Renal cortex interstitium (tissue), 15 donors: ENCODE results near the gene LRATD1. TPM values are rescaled to one million over a fixed set of nuclear protein-coding genes. Genes with fewer than 3 reads are reported as not detected.

ENCODE experiments used
- DNase-seq, 11 donors: peaks; one replicate each; pipeline ENCODE4 v3.0.0-alpha.2; 2013; ENCODE audit warnings: low read depth in 9 of 11, low spot score in 4 of 11; ENCODE audit errors: extremely low read depth in 1 of 11
- long read RNA-seq, 16 experiments: transcript quantifications; one replicate each; lab custom pipeline, GENCODE V29; 2026
- polyA plus RNA-seq, 3 donors: library from polyadenylated mRNA; unstranded; fragments of 120-200 nt; gene quantifications; one replicate each; pipeline ENCODE4 v1.2.1, GENCODE V29; 2013; ENCODE audit not compliant: insufficient read length in 3 of 3

The LRATD1 gene, protein sequence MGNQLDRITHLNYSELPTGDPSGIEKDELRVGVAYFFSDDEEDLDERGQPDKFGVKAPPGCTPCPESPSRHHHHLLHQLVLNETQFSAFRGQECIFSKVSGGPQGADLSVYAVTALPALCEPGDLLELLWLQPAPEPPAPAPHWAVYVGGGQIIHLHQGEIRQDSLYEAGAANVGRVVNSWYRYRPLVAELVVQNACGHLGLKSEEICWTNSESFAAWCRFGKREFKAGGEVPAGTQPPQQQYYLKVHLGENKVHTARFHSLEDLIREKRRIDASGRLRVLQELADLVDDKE
- 10 to 100 TPM; 23.4 to 28.3 (median 23.9) TPM for polyA plus RNA-seq
- long read RNA-seq, donor 1, full-length matches to known transcripts = 4 of 4 reads
- long read RNA-seq, donor 1, partial matches to known transcripts = 0 of 4 reads
- long read RNA-seq, donor 1, other reads (novel, unspliced or antisense) = 0 of 4 reads
- long read RNA-seq, donor 2, full-length matches to known transcripts = 4 of 4 reads
- long read RNA-seq, donor 2, partial matches to known transcripts = 0 of 4 reads
- long read RNA-seq, donor 2, other reads (novel, unspliced or antisense) = 0 of 4 reads
- long read RNA-seq, donor 3, full-length matches to known transcripts = 6 of 6 reads
- long read RNA-seq, donor 3, partial matches to known transcripts = 0 of 6 reads
- long read RNA-seq, donor 3, other reads (novel, unspliced or antisense) = 0 of 6 reads
- long read RNA-seq, donor 4, full-length matches to known transcripts = 1 of 1 reads
- long read RNA-seq, donor 4, partial matches to known transcripts = 0 of 1 reads
- long read RNA-seq, donor 4, other reads (novel, unspliced or antisense) = 0 of 1 reads
- long read RNA-seq, donor 5 = 0 reads
- long read RNA-seq, donor 6, full-length matches to known transcripts = 3 of 18 reads
- long read RNA-seq, donor 6, partial matches to known transcripts = 15 of 18 reads
- long read RNA-seq, donor 6, other reads (novel, unspliced or antisense) = 0 of 18 reads
- long read RNA-seq, donor 7, full-length matches to known transcripts = 3 of 3 reads
- long read RNA-seq, donor 7, partial matches to known transcripts = 0 of 3 reads
- long read RNA-seq, donor 7, other reads (novel, unspliced or antisense) = 0 of 3 reads
- long read RNA-seq, donor 8, full-length matches to known transcripts = 10 of 10 reads
- long read RNA-seq, donor 8, partial matches to known transcripts = 0 of 10 reads
- long read RNA-seq, donor 8, other reads (novel, unspliced or antisense) = 0 of 10 reads
- long read RNA-seq, donor 9, partial matches to known transcripts = 0 of 1 reads
- long read RNA-seq, donor 9, other reads (novel, unspliced or antisense) = 0 of 1 reads
- long read RNA-seq, donor 10, full-length matches to known transcripts = 4 of 4 reads
- long read RNA-seq, donor 10, partial matches to known transcripts = 0 of 4 reads
- long read RNA-seq, donor 10, other reads (novel, unspliced or antisense) = 0 of 4 reads
- long read RNA-seq, donor 11, full-length matches to known transcripts = 1 of 32 reads
- long read RNA-seq, donor 11, partial matches to known transcripts = 31 of 32 reads
- long read RNA-seq, donor 11, other reads (novel, unspliced or antisense) = 0 of 32 reads
- long read RNA-seq, donor 12, full-length matches to known transcripts = 3 of 3 reads
- long read RNA-seq, donor 12, partial matches to known transcripts = 0 of 3 reads
- long read RNA-seq, donor 12, other reads (novel, unspliced or antisense) = 0 of 3 reads
- long read RNA-seq, donor 13, full-length matches to known transcripts = 13 of 13 reads
- long read RNA-seq, donor 13, partial matches to known transcripts = 0 of 13 reads
- long read RNA-seq, donor 13, other reads (novel, unspliced or antisense) = 0 of 13 reads
- long read RNA-seq, donor 14, full-length matches to known transcripts = 2 of 2 reads
- long read RNA-seq, donor 14, partial matches to known transcripts = 0 of 2 reads
- long read RNA-seq, donor 14, other reads (novel, unspliced or antisense) = 0 of 2 reads
- long read RNA-seq, donor 15, full-length matches to known transcripts = 2 of 2 reads
- long read RNA-seq, donor 15, partial matches to known transcripts = 0 of 2 reads
- long read RNA-seq, donor 15, other reads (novel, unspliced or antisense) = 0 of 2 reads
- long read RNA-seq, donor 16, full-length matches to known transcripts = 9 of 9 reads
- long read RNA-seq, donor 16, partial matches to known transcripts = 0 of 9 reads
- long read RNA-seq, donor 16, other reads (novel, unspliced or antisense) = 0 of 9 reads

DNA sequence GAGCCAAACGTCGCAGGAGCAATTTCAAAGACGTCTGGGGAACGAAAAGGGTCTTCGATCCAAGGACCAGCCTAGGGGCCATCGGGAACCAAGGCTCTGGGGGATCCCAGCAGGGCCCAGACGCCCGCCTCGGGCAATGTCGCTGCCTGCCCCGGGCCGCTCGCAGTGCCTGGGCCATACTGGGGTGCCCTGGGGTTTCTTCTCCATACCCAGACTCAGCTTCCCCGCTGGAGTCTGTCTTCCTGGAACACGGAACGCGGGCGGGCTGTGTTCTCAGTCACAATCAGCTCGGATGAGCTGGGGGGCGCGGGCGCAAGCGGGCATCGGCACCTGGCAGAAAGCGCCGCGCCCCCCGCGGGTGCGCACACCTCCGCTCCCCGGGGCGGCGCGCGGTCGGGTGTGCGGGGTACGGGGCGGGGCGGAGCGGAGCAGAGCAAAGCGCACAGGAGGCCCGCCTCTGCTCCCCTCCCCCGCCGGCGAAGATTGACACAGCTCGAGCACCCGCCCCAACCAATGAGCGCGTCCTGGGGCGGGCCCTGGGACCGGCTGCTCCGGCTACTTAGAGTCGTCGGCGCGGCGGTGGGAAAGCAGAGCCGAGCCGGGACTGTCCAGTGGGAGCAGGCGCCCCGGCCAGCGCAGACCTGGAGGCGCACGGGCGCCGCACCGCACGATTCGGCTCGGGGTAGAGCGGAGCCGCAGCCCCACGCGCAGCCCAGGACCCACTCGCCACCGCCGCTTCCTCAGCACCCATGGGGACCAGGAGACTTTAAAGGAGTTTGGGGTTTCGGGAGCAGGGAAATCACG lies at the start of gene LRATD1:
TSS of gene LRATD1 (plus strand) at position 585 of the 804 bp plus-strand sequence. CDS start 1,263 bp downstream, outside the sequence.
- peak; percentile 62 to 91 (median 86) for DNase-seq

DNA sequence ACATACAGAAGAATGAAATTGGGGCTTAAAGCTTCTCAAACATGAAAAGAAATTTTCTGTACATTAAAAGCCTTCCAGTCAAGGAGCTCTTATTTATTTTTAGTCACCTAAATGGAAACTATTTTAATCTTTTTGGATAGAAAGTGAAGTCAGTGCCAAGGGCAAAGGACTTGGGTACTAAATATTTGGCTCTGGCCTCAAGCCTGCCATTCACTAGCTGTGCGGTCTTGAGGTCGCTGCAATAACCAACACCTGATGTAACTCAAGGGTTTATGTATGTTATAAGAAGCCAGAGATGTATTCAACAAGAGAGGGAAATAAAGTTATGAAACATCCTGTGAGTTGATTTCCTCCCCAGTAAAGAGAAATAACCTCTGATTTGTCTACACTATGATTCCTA lies 49.5 kb upstream of the LRATD1 start:
- no peak for DNase-seq

DNA sequence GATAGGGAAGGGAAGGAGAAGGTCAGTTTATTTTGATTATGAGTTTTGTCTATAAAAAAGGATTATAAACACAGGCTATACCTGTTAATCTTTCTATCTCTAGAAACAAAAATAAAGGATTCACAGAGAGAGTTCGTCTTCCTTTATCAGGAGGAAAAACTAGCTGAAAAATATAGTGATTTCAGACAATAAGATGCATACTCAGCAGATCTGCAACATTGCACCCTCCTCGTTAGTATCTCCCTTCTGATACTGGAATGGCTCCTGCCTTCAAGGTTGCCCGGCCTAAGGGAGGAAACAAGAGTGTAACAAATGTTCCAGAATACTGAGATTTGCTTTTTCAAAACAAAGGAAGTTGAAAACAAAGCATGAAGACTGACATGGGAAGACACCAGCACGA lies 48.7 kb upstream of the LRATD1 start:
- no peak for DNase-seq

DNA sequence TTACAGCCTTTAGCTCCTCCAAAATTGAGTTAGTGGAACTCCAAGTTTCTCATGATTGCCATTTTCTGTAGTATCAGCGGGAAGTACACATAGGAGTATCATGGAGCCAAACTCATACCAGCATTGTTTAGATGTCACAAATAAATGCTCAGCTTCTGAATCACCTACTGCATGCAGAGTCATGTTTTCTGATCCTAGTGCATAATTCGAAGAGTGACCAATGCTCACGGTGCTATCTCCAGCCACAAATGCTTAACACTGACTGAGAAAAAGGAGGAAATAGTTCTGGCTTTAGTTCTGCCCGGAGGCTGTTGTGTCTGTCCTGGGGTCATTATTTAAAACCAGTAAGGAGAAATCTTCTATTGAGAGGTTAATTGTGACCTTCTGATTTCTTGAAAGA lies 45.4 kb upstream of the LRATD1 start:
- no peak for DNase-seq

DNA sequence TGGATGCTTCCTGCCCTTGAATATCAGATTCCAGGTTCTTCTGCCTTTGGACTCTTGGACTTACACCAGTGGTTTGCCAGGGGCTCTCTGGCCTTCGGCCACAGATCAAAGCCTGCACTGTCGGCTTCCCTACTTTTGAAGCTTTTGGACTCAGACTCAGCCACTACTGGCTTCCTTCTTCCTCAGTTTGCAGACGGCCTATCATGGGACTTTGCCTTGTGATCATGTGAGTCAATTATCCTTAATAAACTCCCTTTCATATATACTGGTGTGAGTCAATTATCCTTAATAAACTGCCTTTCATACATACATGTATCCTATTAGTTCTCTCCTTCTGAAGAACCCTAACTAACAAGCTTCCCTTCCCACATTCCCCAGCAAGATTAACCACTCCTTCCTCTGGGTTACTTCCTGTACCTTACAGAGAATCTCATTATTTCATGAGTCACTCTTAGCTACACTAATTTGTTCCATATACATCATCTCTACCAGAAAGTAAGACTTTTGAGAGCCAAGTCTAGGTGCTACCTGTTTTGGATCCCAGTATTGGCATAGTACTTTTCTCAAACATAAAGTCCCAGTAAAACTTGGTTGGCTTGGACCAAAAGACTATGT lies 31.3 kb upstream of the LRATD1 start:
- DNase-seq = no peak

DNA sequence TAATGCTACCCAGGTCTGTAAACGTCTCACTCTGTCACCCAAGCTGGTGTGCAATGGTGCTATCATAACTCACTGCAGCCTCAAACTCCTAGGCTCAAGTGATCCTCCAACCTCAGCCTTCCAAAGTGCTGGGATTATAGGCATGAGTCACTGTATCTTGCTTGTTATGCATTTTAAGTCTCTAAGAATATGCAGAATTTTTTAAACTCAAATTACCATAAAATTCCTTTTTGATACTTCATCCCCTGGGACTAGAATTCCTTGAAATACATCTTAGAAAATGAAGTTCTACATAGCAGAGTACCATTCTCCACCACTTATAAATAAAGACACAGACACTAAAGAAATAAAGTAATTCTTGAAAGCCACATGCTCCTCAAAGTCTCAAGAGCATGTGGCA lies 30.2 kb upstream of the LRATD1 start:
- no peak for DNase-seq

DNA sequence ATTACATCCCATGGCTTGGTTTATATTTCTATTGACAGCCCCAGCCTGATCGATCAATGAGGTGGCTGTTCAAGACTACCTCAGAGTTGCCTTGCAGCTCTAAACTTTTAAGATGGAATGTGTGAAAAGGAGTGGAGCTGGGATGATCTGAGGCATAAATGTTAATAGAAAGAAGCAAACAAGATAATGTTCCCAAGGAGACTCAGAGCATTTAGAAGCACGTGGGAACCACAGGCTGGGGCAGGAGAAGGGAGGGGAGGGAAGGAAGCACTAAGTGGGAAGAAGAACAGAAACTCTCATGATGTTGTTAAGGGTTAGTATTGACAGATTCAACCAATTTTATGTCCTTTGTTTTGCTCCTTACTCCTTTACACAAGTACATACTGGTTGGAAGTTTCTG lies 28.8 kb upstream of the LRATD1 start:
- no peak for DNase-seq

DNA sequence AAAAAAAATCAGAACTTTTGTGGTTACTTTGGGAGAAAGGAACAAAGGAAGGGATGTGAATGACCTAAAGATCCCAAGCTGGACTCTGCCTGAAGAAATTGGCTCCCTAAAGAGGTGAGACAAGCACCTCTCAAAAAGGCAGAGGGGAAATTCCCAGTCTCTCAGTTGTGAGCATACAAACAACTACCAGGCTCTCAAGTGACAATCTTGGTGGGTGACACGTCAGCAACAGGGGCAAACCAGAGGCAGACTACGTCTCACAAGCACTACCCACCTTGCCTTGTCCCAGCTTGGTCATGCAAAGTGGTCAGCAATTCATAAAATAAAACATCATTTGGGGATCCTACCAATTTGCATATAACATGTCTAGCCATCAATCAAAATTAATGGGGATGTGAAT lies 24.3 kb upstream of the LRATD1 start:
- DNase-seq = no peak

DNA sequence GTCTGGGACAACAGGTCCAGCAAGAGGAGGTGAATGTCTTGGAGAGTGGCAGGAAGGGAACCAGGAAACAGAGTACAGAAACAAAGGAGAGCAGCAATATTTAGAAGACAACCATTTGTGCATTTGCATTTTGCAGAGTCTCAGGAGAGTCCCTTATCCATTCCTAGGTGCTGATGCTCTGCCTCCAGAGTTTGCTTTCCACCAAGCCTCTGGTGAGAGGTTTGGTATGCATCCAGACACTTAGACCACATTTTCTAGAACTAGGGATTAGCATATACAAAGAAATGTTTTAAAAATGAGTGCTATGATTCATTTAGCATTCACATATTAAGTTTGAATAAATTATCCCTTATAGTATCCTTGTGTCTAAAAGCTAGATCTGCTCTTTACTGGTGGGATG lies 18.5 kb upstream of the LRATD1 start:
- no peak for DNase-seq

DNA sequence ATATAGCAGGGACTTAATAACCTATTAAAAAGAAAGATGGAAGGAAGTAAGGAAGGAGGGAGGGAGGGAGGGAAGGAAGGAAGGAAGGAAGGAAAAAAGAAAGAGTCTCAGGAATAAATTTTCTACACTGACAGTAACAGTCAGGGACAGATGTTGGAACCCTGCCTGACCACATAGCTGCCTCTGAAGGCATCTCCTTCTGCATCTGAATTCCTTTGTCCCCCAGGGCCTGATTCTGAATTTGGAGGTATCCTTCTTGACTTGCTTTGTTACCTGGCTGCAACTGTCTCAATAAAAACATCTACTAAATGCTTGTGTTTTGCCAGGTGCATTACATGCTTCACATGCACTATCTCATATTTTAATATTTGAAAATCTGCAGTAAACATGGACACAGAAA lies 17.4 kb upstream of the LRATD1 start:
- no peak for DNase-seq

DNA sequence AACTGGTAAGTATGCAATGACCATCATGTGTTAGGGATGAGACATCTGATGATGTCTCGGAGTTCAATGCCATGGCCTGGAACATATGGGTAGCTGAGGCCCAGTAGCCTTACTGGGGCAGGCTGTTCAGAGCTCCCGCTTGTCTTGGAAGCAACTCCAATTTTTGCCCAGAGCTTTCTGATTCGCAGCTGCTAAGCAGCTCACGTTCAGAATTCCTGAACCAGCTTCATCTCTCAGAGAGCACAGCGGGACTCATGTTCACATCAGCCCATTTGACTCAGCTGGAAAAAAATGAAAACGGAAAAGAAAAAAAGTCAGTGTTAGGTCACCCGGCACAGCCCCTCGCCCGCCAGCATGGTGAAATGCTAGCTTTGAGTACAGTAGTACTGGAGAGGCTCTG lies 16.8 kb upstream of the LRATD1 start:
- no peak for DNase-seq

DNA sequence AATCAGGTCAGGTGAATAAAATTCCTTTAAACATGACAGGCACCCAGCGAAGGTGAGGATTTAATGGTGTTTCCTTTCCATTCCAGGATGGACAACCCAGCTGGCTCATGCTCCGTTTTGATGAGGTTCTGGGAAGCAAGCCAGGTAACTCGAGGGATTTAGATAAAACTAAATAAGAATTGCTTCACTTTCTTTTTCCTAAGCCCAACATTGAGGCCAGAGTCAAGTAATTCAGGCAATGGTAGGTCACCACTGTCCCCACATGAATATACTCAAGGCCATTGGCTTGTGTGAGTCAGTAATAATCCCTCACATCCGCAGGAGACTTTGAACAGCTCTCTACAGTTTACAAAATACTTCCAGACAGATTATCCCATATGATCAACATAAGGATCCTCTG lies 16.2 kb upstream of the LRATD1 start:
- DNase-seq = no peak

DNA sequence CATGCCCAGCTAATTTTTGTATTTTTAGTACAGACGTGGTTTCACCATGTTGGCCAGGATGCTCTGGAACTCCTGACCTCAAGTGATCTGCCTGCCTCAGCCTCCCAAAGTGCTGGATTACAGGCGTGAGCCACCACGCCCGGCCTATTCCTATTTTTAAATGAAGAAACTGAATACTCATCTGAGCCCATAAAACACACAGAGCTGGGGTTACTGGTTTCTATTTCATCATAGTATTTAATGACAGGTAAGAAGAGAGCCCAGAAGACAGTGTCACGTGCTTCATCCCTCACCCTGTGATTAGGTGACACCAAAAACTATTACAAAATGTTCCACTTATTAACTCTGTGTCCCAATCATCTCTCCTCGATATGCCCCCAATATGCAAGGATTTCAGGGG lies 15.6 kb upstream of the LRATD1 start:
- no peak for DNase-seq

DNA sequence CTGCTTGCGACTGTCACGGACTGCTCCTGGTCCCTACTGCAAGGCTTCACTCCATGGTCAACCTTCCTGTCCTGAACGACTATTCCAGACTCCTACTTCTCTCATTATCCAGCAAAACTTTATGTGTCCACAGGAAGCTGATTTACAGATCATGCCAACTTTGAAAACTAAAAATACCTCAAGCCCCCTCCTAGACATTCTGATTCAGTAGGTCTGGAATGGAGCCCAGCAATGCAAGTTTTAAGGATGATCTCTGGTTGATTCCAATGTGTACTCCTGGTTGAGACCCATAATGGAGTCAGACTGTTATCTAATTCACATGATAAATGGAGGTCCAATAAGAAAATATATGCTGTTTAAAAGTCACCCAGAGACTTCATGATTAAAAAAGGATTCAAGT lies 13.1 kb upstream of the LRATD1 start:
- DNase-seq = no peak

DNA sequence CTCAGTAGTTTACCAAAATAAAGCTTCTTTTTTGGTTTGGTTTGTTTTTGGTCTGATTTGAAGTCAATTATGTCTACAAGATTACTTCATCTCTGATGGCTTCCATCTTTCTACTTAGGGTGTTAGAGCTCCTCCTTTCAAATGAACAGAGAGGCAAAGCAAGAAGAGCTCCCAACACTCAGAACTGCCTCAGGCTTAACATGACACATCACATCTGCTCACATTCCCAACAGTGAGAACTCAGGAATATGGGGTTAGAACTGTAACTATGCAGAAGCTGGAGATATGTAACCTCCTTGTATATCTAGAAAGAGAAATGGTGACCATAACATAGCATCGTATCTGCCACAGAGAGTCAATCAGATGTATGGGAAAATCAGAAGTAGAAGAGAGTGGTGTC lies 11.4 kb upstream of the LRATD1 start:
- DNase-seq = no peak

DNA sequence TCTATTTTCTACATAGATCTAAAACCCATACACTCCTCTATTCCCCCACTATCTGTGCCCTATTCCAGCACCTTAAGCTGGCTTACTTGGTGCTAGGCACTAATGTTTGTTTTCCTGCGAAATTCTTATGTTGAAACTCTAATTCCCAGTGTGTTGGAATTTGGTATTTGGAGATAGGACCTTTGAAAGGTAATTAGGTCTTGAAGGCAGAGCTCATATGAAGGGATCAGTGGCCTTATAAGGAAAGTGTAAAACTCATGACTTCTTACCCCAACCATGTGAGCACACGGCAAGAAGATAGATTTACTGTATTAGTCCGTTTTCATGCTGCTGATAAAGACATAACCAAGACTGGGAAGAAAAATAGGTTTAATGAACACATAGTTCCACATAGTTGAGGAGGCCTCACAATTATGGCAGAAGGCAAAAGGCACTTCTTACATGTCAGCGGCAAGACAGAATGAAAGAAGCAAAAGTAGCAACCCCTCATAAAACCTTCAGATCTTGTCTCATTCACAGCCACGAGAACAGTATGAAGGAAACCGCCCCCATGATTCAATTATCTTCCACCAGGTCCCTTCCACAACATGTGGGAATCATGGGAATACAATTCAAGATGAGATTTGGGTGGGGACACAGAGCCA lies 10.5 kb upstream of the LRATD1 start:
- DNase-seq = no peak
